HUES48 (cell line): ENCODE measurements around the gene FAM117A.
"Not testable (repeated sequence)": the region's sequence is repeated elsewhere in the genome, so short reads cannot be mapped to it uniquely, and the experiment has no call there.

Source experiments
- H3K27ac ChIP-seq: one replicate; pipeline ENCODE4 v1.7.0; 2013; ENCODE audit warnings: low read depth, low read length, inconsistent platforms
- H3K27me3 ChIP-seq: 2 replicates; pipeline ENCODE4 v1.6.1; 2013; ENCODE audit warnings: mild to moderate bottlenecking, low read length; ENCODE audit not compliant: control insufficient read depth, insufficient read depth
- H3K36me3 ChIP-seq: 2 replicates; pipeline ENCODE4 v1.6.1; 2013; ENCODE audit warnings: low read length; ENCODE audit not compliant: control insufficient read depth, insufficient read depth
- H3K4me1 ChIP-seq: 2 replicates; pipeline ENCODE4 v1.6.1; 2013; ENCODE audit warnings: mild to moderate bottlenecking, low read length; ENCODE audit not compliant: control insufficient read depth, insufficient read depth
- H3K4me3 ChIP-seq: 2 replicates; pipeline ENCODE4 v1.5.1; 2013; ENCODE audit warnings: mild to moderate bottlenecking, low read depth, low read length
- H3K9ac ChIP-seq: 2 replicates; pipeline ENCODE4 v1.6.1; 2013; ENCODE audit warnings: mild to moderate bottlenecking, low read depth, low read length, moderate library complexity
- H3K9me3 ChIP-seq: 2 replicates; pipeline ENCODE4 v1.6.1; 2013; ENCODE audit warnings: low read length; ENCODE audit not compliant: control insufficient read depth, insufficient read depth

FAM117A gene

DNA sequence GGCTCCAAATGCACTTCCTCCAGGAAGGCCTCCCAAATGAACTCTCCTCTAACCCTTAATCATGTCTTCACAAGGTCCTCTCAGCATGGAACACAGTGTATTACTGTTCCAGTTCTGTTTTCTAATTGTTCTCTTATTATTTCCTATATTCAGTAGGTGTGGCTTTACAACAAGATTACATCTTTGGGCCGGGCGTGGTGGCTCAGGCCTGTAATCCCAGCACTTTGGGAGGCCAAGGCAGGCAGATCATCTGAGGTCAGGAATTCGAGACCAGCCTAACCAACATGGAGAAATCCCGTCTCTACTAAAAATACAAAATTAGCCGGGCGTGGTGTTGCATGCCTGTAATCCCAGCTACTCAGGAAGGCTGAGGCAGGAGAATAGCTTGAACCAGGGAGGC is 90.3 kb downstream of the FAM117A start:
- not testable (repeated sequence) for H3K9ac ChIP-seq, H3K36me3 ChIP-seq, H3K27ac ChIP-seq, H3K4me3 ChIP-seq, H3K27me3 ChIP-seq, H3K9me3 ChIP-seq
- H3K4me1 ChIP-seq, result peaks cover 12% of the 10 kb centered on the region; the same call in 1 of the 2 replicates

DNA sequence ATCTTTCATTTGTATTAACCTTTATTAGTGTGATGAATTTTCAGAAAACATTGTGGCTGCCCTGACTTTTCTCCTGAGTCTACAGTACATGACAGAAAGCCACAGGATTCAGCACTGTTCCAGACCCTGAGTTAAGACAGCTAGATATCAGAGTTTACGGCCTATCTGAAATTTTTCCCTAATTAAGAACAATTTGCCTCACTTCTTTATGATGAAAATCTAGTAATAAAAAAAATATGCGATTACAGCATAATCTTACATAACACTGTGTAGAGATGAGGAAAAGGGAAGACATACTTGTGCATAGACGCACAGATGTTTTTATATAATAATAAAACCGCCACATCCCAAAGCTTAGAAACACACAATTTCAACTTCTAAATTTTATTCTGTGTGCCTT is 93.3 kb downstream of the FAM117A start:
- H3K4me1 ChIP-seq, result no peaks in the 10 kb centered on the region

DNA sequence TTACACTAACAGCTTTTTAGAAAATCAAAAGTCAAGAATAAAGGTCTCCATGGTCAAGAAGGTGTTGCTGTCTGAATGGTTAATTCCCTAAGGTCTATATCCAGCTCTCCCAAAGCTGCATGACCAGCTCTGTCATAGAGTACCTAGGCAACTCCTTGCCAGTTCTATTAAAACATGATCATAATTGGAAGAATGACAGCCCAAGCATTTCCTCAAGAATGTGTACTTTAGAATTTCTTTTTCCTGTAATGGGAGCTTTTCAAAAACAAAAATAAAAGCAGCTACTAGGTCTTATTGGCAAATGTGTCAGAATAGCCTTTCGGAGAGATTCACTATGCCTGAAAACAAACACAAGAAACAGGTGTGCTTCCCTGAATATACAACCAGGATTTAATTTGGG is 93.9 kb downstream of the FAM117A start:
- Histone ChIP-seq H3K4me1 (no peaks in the 10 kb centered on the region), H3K36me3 (peaks cover 3% of the 10 kb centered on the region), H3K27ac (no peak overlapping the region), H3K9me3 (no peaks in the 10 kb centered on the region), H3K4me3 (no peak overlapping the region), H3K9ac (no peak overlapping the region), H3K27me3 (no peaks in the 10 kb centered on the region)

More for the DNA sequence above, 93.3 kb downstream of the FAM117A start:
- H3K9ac ChIP-seq, result no peak overlapping the region
- peaks cover 7% of the 10 kb centered on the region for H3K36me3 ChIP-seq
- no peaks in the 10 kb centered on the region for H3K9me3 ChIP-seq
- H3K27ac ChIP-seq, result no peak overlapping the region
- no peak overlapping the region for H3K4me3 ChIP-seq
- H3K27me3 ChIP-seq, result no peaks in the 10 kb centered on the region

DNA sequence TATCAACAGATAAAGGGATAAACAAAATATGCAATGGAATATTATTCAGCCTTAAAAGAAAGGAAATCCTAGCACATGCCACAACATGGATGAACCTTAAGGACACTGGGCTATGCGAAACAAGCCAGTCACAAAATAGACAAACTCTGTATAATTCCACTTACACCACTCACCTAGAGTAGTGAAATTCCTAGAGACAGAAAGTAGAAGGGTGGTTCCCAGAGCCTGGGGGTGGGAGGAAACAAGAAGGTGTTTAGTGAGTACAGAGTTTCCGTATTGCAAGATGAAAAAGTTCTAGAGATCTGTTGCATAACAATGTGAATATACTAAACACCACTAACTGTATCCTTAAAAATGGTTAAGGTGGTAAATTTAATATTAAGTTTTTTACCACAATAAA is 96.1 kb downstream of the FAM117A start:
- H3K9me3 ChIP-seq, result no peaks in the 10 kb centered on the region
- no peak overlapping the region for H3K27ac ChIP-seq
- H3K27me3 ChIP-seq, result no peaks in the 10 kb centered on the region
- no peaks in the 10 kb centered on the region; the same call in 1 of the 2 replicates for H3K36me3 ChIP-seq
- H3K4me1 ChIP-seq, result no peaks in the 10 kb centered on the region
- H3K4me3 ChIP-seq, result no peak overlapping the region
- no peak overlapping the region for H3K9ac ChIP-seq

DNA sequence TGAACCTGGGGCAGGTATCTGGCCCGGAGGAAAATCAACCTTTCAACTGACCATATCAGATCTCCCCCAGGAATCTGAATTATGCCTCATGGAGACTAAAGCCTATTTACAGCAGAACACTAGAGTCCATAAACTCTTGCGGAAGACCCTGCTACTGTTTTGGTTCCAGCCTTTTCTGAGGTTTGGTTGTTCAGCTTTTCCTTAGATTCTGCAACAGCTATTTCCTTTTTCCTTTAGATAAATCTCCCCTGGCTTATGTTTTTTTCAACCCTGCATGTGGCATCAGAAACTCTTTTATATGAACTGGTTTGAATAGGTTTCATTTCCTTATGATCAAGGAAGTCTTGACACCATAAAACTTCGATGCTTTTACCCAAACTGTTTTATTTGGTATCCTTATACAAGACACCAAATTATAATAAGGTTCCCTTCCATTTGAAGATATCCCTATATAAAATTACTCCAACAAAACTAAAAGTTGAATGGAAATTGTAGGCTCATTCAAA is 99.2 kb downstream of the FAM117A start:
- no peaks in the 10 kb centered on the region; the same call in 1 of the 2 replicates for H3K36me3 ChIP-seq
- H3K27ac ChIP-seq, result no peak overlapping the region
- H3K27me3 ChIP-seq, result no peaks in the 10 kb centered on the region
- no peak overlapping the region for H3K9ac ChIP-seq
- H3K4me3 ChIP-seq, result no peak overlapping the region
- no peaks in the 10 kb centered on the region for H3K4me1 ChIP-seq
- H3K9me3 ChIP-seq, result no peaks in the 10 kb centered on the region
